HPDE6-E6E7 (cell line): ENCODE data around the gene RPL36A.

Source experiments
- DNase-seq: peaks from one replicate; pipeline ENCODE4 v3.0.0; 2011; ENCODE audit warnings: missing footprints; ENCODE audit errors: extremely low spot score

The RPL36A gene

DNA sequence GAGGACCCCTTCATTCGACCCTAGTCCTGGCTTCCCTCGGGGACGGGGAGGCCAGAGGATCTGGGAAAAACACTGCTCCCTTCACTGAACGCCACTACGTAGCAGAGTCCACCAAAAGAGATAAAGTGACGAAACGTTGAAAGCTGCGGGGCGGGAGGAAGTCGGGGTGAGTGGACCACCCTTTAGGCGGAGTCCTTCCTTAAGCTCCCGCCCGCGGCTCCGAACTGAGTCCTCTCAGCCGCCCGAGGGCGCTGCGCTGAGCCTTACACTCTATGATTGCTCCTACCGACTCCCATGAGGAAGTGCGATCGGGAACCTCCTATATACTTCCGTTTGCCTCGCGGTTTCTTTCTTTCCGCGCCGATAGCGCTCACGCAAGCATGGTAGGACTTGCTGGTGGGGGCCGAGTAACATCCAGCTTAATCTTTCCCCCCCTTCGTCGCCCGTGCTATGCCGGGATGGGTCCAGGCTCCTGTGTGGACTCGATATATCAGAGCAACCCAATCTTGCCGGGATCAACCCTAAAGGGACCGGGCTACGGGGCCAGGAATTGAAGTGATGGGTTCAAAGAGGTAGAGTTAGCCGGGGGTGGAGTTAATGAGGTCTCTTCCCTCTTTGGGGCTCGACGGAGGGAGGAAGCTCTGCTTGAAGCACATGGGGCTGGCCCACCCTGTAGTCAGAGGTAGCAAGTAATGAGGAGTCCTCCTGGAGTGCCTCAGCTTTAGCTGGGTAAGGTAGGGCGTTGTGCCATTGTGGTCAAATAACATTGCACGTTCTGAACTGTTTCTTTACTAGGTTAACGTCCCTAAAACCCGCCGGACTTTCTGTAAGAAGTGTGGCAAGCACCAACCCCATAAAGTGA is at the start of gene RPL36A:
Gene RPL36A, plus strand, starts transcription at position 348 of the 862 bp plus-strand sequence. Its CDS starts 33 bp downstream, at position 381.
- DNase-seq = peak; percentile 71

- DNase-seq = no peak
Observed at GRCh38 chrX:101347859-101348451, 42.9 kb upstream of the RPL36A start.

DNA sequence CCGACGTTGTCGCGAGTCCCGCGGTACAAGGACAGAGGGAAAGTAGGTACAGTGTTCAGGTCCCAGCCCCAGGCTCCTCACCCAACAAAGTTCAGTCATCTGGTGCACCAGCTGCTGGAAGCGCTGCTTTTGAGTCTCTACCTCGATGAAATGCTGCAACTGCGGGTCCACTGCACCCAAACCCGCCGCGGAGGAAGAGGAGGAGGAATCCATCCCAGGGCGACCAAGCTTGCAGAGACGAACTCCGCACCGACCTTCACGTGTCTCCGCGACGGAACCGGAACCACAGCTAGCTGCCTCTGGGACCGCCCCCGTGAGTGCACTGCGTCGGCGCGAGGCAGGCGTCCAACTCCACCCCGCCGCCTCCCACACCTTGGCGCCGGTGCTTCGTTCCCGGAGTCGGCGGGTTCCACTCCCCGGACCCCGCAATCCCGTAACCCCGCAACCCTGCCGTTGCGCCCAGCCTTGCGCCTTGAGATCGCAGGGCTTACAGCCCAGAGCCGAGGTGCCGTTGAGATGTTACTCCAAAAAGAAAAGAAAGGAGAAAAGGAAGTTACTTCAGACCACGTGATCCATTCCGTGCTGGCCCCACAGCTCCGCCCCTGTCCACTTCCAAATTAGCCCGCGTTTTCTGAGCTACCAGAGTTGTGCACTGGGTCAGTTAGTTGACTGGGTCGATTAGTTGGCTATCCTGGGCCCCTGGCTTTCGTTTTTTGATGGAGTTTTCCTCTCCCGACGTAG is 42.2 kb upstream of the RPL36A start, which contains the start of gene TIMM8A:
Gene TIMM8A, minus strand, starts transcription at position 291 of the 741 bp plus-strand sequence. Its CDS starts 78 bp downstream, at position 213.
- DNase-seq = peak; percentile 52

DNA sequence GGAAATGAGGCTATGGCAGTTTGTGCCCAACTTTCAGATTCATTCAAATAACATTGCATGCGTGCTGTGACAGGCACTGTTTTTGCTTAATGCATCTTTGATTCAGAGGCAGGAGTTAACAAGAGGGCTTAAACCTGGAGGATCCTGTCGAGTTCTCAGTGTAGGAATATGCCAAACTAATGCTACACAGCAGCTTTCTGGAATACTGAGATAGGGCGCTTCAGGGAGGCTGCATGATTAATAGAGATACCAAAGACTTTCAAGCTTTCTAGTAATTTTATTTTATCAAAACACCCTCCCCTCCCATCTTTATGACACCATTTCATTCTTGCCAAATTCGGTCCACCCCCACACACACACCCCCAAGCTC is 41.6 kb upstream of the RPL36A start:
- DNase-seq = no peak

GRCh38 chrX:101357166-101357795 is 33.5 kb upstream of the RPL36A start:
- DNase-seq = no peak

DNA sequence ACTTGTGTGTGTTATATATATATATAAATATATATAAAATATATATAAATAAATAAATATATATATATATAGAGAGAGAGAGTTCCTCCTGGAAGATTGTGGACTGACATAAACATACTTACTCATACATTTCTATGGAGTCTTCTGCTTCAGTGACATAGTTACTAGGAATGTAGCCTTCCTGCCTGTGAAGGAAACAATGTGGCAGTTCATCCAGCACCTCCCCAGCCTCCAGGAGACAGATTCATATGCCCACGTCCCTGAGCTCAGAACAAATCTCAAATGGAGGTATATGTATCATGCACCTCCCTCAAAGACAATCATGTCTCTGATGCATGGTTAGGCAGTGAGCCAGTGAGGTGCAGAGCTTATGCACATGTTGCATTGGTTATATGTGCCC is 30.8 kb upstream of the RPL36A start:
- DNase-seq = no peak

DNA sequence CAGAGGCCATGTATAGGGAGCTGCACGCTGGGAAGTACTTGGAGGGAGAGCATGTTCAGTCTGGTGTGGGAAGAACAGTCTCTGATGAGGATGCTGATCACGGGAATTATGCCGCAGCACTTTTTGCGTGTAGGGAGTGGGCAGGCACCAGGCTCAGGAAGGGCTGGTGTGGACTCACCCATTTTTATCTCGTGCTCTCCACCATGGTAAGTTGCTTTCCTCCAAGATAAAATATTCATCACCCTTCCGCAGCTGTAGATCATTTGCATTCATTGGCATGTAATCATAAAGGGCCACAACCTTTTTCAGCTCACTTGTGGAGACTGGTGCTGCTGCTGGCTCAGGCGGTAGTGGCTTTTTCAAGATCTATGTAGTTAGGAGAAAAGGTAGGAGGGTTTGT is 30.4 kb upstream of the RPL36A start:
- DNase-seq = no peak

- DNase-seq = no peak
Observed at GRCh38 chrX:101362116-101362515, 28.7 kb upstream of the RPL36A start.

- no peak for DNase-seq
Observed at GRCh38 chrX:101362757-101363156, 28.1 kb upstream of the RPL36A start.

DNA sequence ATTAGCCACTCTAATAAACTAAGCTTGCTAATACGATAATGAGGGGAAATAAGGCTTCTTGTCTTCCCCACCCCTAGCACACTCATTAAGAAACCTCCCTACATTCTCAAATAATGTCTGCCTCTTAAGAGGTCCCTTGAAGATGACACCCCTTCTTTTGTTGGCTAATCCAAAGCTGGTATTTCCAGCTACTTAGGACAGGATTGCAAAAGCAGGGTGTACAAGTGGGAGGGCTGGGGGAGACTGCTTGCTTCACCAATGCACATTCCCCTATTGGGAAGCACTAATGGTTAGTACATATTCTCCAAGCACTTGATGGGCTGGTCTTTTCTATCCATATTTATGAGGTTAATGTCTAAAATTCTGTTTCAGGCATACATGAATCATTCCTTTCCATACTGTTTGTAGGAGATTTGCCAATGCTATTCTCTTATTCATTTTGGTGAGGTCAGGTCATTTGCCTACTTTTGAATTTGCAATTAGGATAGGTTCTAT is 25.5 kb upstream of the RPL36A start:
- DNase-seq = no peak

DNA sequence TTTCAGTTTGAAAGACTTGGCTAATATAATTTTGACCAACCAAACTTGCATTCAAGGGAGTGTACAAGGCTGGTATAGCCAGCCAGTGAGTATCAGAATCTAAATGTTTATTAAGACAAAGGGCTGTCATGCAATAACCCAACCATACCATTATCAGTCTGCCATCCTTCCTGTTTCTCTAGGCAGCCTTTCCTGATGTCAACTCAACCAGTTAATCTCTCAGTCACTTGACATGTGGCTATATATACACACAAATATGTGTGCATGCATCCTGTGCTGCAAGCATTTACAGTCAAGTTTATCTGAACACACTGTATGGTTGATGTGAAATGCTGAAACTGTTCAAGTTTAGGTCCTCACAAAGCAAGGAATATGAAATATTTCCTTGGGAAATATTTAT is 22.0 kb upstream of the RPL36A start:
- no peak for DNase-seq

DNA sequence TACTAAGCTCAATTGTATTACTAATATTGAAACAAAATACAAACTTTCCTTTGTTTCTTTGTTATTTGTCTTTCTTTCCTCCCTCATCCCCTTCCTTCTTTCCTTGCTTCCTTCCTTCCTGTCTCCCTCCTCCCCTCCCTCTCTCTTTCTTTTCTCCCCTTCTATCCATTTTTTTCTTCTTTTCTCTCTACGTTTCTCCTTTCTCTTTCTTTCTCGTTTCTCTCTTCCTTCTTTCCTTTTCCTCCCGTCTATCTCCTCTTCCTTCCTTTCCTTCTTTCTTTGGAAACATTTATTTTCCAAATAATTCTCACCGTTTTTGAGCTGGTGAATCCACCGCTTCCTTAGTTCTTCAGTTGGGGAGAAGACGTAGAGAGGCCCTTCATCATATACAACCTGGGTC is 21.1 kb upstream of the RPL36A start:
- no peak for DNase-seq

GRCh38 chrX:101370888-101371504 is 19.8 kb upstream of the RPL36A start:
- no peak for DNase-seq

DNA sequence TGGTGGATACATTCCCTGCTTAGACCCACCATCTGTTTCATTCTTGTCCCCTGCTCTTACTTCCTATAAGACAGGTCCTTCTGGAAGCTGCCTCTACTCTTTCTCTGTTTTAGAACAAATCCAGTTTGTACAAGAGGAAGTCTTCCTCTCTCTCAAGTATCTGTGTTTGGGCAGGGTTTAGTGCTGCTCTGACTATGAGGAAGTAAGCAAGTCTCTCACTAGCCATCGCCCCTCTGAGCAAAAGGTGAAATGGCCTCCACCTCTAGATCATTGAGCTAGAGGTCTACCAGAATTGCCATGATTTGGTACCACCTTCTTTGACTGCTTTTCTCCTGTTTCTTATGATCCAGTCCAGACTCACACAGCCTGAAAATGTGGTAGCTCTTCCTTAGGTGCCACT is 13.3 kb upstream of the RPL36A start:
- DNase-seq = no peak

- DNase-seq = no peak
Observed at GRCh38 chrX:101383679-101384205, 7.1 kb upstream of the RPL36A start.

GRCh38 chrX:101385026-101385684 is 5.7 kb upstream of the RPL36A start:
- no peak for DNase-seq

GRCh38 chrX:101385795-101386541 is 4.8 kb upstream of the RPL36A start, which contains the start of gene BTK:
Gene BTK (minus strand): TSS chrX:101386191. CDS start chrX:101375284, 10,907 bp downstream.
- no peak for DNase-seq

DNA sequence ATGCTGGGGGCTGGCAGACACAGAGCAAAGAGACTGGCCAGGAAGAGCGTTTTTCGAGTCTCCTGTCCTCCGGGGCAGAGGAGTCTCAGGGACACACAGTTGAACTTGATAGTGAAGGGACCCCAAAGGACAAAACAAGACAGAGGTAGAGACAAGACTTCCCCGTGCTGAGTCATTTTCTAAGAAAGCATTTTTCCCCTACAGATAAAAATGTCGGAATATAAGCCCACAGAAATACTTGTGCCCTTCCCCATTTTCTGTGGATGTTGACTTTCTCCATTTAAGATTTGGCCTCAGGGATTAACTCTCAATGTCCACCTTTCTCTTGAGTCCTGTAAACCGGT is 4.3 kb upstream of the RPL36A start:
- no peak for DNase-seq

- DNase-seq = no peak
Observed at GRCh38 chrX:101388604-101389003, 2.2 kb upstream of the RPL36A start.

DNA sequence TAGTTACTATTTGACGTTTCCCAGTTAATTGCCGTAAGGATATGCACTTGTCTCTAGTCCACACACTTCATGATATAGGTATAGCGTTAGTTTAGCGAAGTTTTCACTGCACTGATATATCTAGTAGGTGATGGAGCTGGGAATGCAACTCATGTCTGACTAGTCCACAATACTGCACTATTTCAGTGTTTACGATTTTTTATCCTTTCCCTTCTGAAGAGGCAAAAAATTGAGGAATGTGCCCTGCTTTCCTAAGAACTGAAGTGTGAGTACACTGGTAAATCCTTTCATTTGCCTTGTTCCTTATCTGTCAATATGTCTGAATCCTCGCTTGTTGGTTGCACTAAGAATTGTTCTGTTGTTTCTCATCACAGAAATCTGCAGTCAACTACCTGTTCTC is 1.0 kb downstream of the RPL36A start:
- no peak for DNase-seq
